Measurements from ENCODE around the gene KRT80. TPM values are rescaled to one million over a fixed set of nuclear protein-coding genes. Genes with fewer than 3 reads are reported as not detected.

The KRT80 gene
- total and polyA plus RNA-seq, 3 donors (not counting 1 experiment from before 2014, with no cell fraction given), result 1.2 to 2.7 (median 1.8) TPM

Other genes starting within 250 kb of the KRT80 start
- gene ACVR1B, start 240.3 kb downstream of the KRT80 start, total RNA-seq, result 10 to 100 TPM; 13.7 to 19.6 TPM
- gene ACVR1B, start 240.3 kb downstream of the KRT80 start, polyA plus RNA-seq, result 10.8 TPM
- under 1 TPM in 1 of 2 donors, not detected in 1; 0.50 TPM for gene TAMALIN, start 185.1 kb downstream of the KRT80 start, total RNA-seq
- gene TAMALIN, start 185.1 kb downstream of the KRT80 start, polyA plus RNA-seq, result 0.10 TPM
- gene NR4A1, start 140.6 kb downstream of the KRT80 start, total RNA-seq, result 1 to 10 TPM in 1 of 2 donors, under 1 TPM in 1; 0.17 to 2.4 TPM
- 0.44 TPM for gene NR4A1, start 140.6 kb downstream of the KRT80 start, polyA plus RNA-seq
- 10 to 100 TPM; 44.8 to 59.4 TPM for gene ATG101, start 122.0 kb downstream of the KRT80 start, total RNA-seq
- 90.8 TPM for gene ATG101, start 122.0 kb downstream of the KRT80 start, polyA plus RNA-seq
- gene SMIM41, start 112.3 kb downstream of the KRT80 start, total RNA-seq, result under 1 TPM in 1 of 2 donors, not detected in 1; 0.17 TPM
- gene SMIM41, start 112.3 kb downstream of the KRT80 start, polyA plus RNA-seq, result not detected
- 1,000 to 10,000 TPM; 2,215 to 3,387 TPM for gene KRT7, start 41.2 kb upstream of the KRT80 start, total RNA-seq
- 3,281 TPM for gene KRT7, start 41.2 kb upstream of the KRT80 start, polyA plus RNA-seq
- 10 to 100 TPM in 1 of 2 donors, 1 to 10 TPM in 1; 6.3 to 34.9 TPM for gene KRT86, start 82.6 kb upstream of the KRT80 start, total RNA-seq
- 8.6 TPM for gene KRT86, start 82.6 kb upstream of the KRT80 start, polyA plus RNA-seq
- gene KRT81, start 99.5 kb upstream of the KRT80 start, total RNA-seq, result 100 to 1,000 TPM; 176 to 903 TPM
- gene KRT81, start 99.5 kb upstream of the KRT80 start, polyA plus RNA-seq, result 90.5 TPM
- gene KRT83, start 129.4 kb upstream of the KRT80 start, total RNA-seq, result 1 to 10 TPM in 1 of 2 donors, not detected in 1; 9.0 TPM
- 0.07 TPM for gene KRT83, start 129.4 kb upstream of the KRT80 start, polyA plus RNA-seq
- not detected for gene KRT85, start 175.5 kb upstream of the KRT80 start, total RNA-seq
- not detected for gene KRT85, start 175.5 kb upstream of the KRT80 start, polyA plus RNA-seq
- gene KRT84, start 193.6 kb upstream of the KRT80 start, total RNA-seq, result under 1 TPM in 1 of 2 donors, not detected in 1; 0.14 TPM
- 0.08 TPM for gene KRT84, start 193.6 kb upstream of the KRT80 start, polyA plus RNA-seq
- not detected for gene KRT82, start 214.3 kb upstream of the KRT80 start, total RNA-seq
- gene KRT82, start 214.3 kb upstream of the KRT80 start, polyA plus RNA-seq, result 0.01 TPM
- gene KRT75, start 242.4 kb upstream of the KRT80 start, total RNA-seq, result 10 to 100 TPM in 1 of 2 donors, 1 to 10 TPM in 1; 3.2 to 26.5 TPM
- gene KRT75, start 242.4 kb upstream of the KRT80 start, polyA plus RNA-seq, result 3.1 TPM

Measured in mammary epithelial cell (primary cell).